ENCODE measurements around the gene CDK11B.
"Not testable (repeated sequence)": the region's sequence is repeated elsewhere in the genome, so short reads cannot be mapped to it uniquely, and the experiment has no call there.

CDK11B gene

GRCh38 chr1:1658583-1659549, at the start of gene CDK11B:
Gene CDK11B (minus strand): TSS chr1:1659004. CDS start chr1:1657485, 1,519 bp downstream.
- peak; percentile 96 to 97 for DNase-seq

GRCh38 chr1:1707897-1708296, 49.1 kb upstream of the CDK11B start:
- not testable (repeated sequence) for DNase-seq

GRCh38 chr1:1707241-1707640, 48.4 kb upstream of the CDK11B start:
- DNase-seq: not testable (repeated sequence)

DNA sequence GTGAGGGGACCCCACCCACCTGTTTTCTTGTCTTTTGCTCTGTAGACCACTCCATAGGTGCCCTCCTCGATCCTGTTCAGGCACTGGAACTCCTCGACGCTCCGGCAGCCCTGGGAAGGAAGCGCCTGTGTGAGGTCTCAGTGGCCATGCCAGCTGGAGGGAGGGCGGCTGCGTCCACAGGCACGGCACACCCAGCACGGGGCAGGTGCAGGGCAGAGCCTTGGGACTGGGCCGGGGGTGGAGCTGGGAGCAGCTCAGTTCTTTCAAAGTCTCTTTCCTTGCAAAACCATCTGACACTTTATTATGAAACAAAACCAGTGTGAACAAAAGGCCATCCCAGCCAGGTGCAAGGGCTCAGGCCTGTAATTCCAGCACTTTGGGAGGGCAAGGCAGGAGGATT, 46.8 kb upstream of the CDK11B start:
- DNase-seq: not testable (repeated sequence)

DNA sequence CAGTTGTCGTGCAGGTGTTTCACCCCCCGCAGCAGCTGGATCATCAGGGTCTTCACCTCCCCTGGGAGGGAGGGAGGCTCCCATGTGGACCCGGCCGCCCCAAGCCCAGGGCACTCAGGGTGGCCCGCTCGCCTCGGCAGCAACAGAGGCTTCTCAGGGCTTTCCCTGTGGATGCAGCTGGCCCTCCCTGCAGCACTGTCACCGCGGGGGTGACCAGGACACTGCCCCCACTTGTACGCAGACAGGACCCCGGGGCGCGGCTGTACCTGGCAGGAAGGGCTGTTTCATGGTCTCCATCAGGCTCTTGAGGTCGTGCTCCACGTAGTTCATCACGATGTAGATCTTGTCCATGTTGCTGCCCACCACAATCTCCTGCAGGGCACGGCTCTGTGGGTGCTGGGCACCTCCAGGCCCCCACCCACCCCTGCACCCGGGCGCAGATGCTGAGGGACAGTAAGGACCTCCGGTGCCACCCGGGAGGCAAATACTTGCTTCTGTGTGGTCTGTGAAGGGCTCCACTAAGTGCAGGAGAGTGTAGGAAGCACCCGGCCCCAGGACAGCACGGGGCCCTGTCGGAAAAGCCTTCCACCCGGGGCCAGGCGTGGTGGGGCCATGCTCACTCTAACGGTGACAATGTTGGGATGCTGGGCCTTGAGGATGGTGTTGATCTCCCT, 45.6 kb upstream of the CDK11B start:
- not testable (repeated sequence) for DNase-seq

- no peak for DNase-seq
Observed at GRCh38 chr1:1703796-1704195, 45.0 kb upstream of the CDK11B start.

- DNase-seq: not testable (repeated sequence)
Observed at GRCh38 chr1:1702506-1702905, 43.7 kb upstream of the CDK11B start.

- not testable (repeated sequence) for DNase-seq
Observed at GRCh38 chr1:1700557-1700956, 41.8 kb upstream of the CDK11B start.

GRCh38 chr1:1700067-1700466, 41.3 kb upstream of the CDK11B start:
- not testable (repeated sequence) for DNase-seq

DNA sequence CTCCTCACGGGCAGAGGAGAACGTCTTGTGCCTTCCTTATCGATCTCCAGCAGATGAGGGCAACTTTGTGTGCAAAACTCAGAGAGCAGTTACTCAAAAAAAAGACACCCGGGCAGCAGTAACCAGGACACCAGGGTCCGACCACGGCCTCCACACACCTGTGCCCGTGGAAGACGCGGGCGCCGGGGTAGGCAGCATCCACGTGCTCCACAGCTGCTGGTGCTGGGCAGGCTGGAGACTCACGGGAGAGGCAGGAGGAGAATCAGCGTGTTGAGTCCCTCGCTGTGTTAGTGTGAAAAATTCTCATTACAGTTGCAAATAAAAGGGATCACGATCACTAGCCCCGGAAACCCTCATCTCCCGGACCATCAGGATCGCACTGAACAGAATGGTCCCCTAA, 40.3 kb upstream of the CDK11B start:
- DNase-seq: not testable (repeated sequence)

DNA sequence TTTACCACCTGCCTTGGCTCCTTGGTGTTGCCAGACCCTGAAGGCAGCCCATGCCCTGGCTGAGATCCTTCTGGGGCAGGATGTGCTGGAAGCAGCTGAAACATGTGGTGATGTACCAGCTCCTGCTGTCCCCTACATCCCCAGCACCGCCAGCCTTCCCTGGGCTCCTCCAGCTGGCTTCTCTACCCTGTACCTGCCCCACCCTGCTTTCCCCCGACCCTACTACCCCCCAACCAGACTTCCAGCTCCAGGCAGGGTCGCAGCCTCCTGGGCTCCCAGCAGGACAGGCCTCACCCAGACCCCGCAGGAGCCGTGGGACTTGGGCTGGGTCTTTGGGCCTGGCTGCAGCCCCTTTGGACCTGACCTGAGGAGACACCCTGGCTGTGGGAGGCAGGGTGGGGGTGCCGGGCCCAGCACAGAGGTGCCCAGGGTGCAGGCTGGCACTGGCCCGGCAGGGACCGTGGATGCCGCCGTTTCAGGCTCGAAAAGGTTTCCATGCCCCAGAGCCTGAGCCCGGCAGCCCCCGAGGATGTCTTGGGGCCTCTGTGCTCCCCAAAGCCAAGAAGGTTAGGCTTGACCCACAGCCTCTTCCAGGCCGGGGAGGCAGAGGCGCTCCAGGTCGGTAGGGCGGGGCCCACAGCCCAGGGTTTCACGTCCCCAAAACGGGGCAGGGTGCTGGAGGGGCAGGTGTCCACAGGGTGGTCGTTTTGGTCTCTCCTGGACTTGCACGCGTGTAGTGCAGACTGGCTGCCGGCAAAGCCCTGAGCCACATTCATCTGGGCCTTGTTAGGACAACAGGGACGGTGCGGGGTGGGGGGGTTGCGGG, 38.8 kb upstream of the CDK11B start:
- not testable (repeated sequence) for DNase-seq

DNA sequence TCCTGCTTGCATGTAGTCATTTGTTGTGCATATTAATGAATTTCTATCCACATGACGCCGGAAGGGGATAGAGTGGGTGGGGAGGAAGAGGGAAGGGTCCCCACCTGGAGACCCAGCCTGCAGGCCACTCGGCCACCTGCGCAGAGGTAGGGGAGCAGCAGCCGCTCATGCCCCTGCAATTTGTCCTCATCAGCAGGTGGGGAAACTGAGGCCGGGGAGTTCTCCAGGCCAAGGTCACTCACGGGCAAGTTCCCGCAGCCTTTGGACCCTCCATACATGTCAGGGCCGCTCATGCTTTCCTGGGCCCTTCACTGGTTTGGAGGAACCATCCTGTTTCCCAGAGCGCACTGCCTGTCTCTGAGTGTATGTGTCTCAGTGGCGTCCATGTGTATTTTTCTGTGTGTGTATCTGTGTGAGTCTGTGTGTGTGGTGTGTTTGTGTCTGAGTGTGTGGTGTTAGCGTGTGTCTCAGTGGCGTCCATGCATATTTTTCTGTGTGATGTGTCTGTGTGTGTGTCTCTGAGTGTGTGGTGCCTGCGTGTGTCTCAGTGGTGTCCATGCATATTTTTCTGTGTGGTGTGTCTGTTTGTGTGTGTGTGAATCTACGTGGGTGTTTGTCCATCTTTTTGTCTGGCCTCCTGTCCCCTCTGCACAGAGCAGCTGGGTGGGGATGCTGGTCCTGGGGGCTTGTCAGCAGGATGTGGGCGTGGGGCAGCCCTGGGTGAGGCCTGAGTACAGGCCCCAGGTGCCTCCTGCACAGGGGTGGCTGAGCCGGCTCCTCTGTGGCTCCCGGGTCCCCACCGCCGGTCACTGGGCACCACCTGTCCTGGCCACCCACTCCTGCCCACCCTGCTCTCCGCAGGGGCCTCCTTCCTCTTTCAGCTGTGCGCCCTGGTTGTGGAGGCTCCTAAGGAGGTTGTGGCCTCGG, 37.9 kb upstream of the CDK11B start:
- DNase-seq: not testable (repeated sequence)

DNA sequence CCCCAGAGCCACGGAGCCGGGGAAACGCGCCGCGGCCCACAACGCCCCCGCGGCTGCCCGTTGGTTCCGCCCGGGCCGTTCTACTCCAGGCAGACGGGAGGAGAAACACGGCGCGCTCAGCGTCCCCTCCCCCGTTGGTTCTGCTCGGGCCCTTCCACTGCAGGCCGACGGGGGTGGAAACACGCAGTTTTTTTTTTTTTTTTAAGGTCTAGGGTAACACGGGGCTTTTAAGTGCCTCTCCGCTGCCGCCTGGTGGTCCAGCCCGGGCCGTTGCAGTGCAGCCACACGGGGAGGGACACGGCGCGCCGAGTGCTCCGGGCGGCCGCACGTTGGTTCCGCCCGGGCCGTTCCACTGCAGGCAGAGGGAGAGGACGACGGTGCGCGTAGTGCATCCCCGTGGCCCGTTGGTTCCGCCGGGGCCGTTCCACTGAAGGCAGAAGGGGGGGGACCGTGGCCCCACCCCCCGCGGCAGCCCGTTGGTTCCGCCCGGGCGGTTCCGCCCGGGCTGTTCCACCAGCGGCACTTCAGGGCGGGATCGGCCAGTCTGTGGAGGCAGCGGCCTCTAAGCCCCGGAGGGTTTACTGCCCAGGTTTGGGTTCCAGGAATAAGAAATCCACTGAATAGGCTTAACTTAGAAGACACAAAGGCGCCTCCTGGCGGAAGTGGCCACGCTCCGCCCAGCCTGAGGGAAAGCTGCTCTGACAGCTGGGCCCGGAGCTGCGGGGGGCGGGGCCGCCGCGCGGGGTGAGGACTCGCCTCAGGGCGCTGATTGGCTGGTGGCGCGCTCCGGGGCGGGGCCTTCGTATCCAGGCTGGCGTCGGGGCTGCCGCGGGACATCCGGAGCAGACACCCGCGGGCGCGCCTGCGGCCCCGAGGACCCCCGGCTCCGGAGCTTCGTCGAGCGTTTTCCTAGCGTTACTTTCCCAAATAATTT, 34.2 kb upstream of the CDK11B start, which contains the start of gene SLC35E2B:
Gene SLC35E2B (minus strand): TSS at position 82 of the 934 bp plus-strand sequence. CDS start 16,096 bp downstream, outside the sequence.
- peak; percentile 89 to 99 for DNase-seq

- DNase-seq: peak in 1 of 2 donors; percentile 74
Observed at GRCh38 chr1:1692324-1692713, 33.5 kb upstream of the CDK11B start.

GRCh38 chr1:1691443-1691842, 32.6 kb upstream of the CDK11B start:
- not testable (repeated sequence) for DNase-seq

GRCh38 chr1:1689526-1689925, 30.7 kb upstream of the CDK11B start:
- not testable (repeated sequence) for DNase-seq

DNA sequence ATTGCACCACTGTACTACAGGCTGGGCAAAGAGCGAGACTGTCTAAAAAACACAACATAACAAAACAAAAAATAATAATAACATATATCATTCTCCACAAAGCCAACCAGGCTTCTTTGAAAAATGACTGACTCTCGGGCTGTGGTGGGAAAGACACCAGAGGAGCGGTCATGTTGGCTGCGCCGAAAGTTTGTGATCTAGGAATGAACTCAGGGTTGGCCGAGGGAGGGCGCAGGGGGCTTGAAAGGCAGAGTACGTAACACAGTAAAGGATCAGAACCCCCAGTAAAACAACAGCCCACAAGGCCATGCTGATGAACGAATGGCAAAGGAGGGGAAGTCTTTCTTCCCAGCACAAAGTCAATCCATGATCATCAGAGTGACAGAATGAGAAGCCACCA, 29.0 kb upstream of the CDK11B start:
- no peak for DNase-seq

DNA sequence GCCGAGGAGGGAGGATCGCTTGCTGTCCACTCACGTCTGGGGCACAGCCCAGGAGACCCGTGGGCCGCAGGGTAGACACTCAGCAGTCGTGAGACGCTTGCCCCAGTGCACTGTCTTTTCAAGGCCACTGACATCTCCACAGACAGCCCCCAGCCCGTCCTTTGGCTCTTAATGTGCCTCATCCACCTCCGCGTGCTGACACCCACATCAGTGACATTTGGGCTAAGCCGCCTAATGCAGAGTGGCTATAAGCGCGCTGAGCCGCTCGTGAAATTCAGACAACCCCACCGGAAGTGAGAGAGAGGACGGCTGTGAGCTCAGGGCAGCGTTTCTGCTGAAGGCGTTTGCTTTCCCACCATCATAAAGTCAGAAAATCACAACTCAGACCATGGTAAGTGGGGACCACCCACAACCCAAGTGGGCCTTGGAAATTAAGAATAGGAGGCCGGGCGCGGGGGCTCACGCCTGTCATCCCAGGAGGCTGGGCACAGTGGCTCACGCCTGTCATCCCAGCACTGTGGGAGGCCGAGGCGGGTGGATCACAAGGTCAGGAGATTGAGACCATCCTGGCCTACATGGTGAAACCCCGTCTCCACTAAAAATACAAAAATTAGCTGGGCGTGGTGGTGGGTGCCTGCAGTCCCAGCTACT, 25.4 kb upstream of the CDK11B start:
- no peak for DNase-seq

DNA sequence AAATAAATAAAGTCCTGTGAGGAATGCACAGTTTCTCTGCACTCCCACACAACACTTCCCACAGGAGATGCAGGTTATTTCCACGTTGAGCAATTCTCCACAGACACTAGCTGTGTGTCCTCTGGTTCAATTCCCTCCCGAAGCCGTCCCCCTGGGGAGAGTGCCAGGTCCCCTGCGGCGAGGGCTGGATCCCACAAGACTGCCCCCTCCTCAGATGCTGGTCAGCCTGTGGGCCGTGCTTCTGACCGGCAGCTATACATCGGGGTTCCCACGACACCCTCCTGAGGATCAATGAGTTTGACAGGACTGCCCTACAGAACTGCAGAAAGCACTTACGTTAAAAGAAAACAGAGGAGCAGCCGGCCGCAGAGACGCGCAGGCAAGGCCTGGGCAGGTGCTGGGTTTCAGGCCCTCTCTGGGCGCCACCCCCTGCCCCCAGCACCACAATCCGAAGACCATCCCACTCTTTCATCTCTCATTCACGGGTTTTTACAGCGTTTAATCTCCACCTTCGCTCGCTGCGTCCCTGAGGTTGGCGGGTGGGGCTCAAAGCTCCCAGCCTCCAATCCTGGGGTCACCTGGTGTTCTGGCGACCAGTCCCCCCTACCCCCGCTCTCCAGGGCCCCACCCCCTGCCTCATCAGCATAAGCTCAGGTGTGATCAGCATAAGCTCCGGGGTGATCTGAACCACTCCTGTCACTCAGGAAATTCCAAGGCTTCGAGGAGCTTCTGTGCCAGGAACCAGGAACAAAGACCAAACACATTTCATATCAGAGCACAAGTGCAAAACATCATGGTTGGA, 24.5 kb upstream of the CDK11B start:
- no peak for DNase-seq

All from CD4-positive, alpha-beta T cell treated with Interferon alpha-2 for 1 hour (primary cell).